MM.1S (cell line): ENCODE data around the gene COX4I1.

Source experiments
- EZH2 ChIP-seq: fragments of 300-600 bp; sonication (generic); optimal IDR thresholded peaks from 2 replicates; pipeline ENCODE3; 2017; ENCODE audit warnings: low read depth, mild to moderate bottlenecking, antibody characterized with exemption, low read length, mixed read lengths
- EZH2phosphoT487 ChIP-seq: fragments of 300-600 bp; sonication (generic); IDR thresholded peaks from 2 replicates; pipeline ENCODE4 v1.6.1; 2018; ENCODE audit warnings: antibody characterized with exemption, low read length

- TF ChIP-seq EZH2phosphoT487 (no peak), EZH2 (no peak)
Observed at GRCh38 chr16:85810097-85810741, 10.7 kb downstream of the COX4I1 start.
